HepG2 (cell line): Measurements from ENCODE around the gene COQ4. TPM values are rescaled to one million over a fixed set of nuclear protein-coding genes. Genes with fewer than 3 reads are reported as not detected.
A peak's percentile ranks its signal among the peaks of the same experiment; 100 is the strongest.

ENCODE experiments used
- ATAC-seq: fragments of 200-7000 bp; cut with Tn5 transposase; 3 replicates; pipeline ENCODE4 v1.9.1; 2020; ENCODE audit warnings: mild to moderate bottlenecking, moderate library complexity
- BruUV-seq: library from RNA; stranded (reverse); fragments of 400-500 nt; replicated peaks from 2 replicates; lab custom pipeline; 2021; lab: Mats Ljungman, UMichigan
- CTCF ChIA-PET: fragments of 300-600 bp; formaldehyde crosslinking; extraction: SDS; loops from one replicate; lab custom pipeline; 2021; ENCODE audit warnings: low total read pairs, inconsistent platforms, low intra/inter-chr PET ratio; lab: Yijun Ruan, JAX
- POLR2A ChIA-PET: fragments of 350-600 bp; sonication (Branson Sonifier 250); formaldehyde crosslinking; loops from one replicate; lab custom pipeline; 2020; ENCODE audit warnings: antibody characterized with exemption, inconsistent platforms; lab: Yijun Ruan, JAX
- DNase-seq: peaks from one replicate; pipeline ENCODE4 v3.0.0-alpha.2; 2015; ENCODE audit warnings: low spot score
- FAIRE-seq: peaks from 3 replicates; lab custom pipeline; 2011; peaks lifted over from hg19 to GRCh38; lab: Jason Lieb, UNC
- H2AFZ ChIP-seq: one replicate; pipeline ENCODE4 v1.6.1; 2011; ENCODE audit warnings: low read length, inconsistent platforms
- H3K27ac ChIP-seq: fragments of 300-600 bp; 3 replicates; pipeline ENCODE4 v1.8.0; 2011; ENCODE audit warnings: mixed run types, mild to moderate bottlenecking, mixed read lengths, low read length, inconsistent platforms; ENCODE audit not compliant: insufficient read depth; ENCODE audit errors: extremely low read length
- H3K27me3 ChIP-seq, 2 experiments: fragments of 200-600 bp in 1 of 2; 2 replicates in 1 of 2; 3 replicates in 1 of 2; pipeline versions ENCODE4 v1.6.0 to v1.8.0; 2011; ENCODE audit warnings: low read length in 2 of 2, mild to moderate bottlenecking in 2 of 2, moderate library complexity in 2 of 2, inconsistent platforms in 1 of 2; ENCODE audit not compliant: insufficient read depth in 2 of 2, control insufficient read depth in 1 of 2
- H3K36me3 ChIP-seq, 2 experiments: fragments of 200-600 bp in 1 of 2; replicated peaks in 1 of 2; 2 replicates in 1 of 2; 3 replicates in 1 of 2; pipeline versions ENCODE4 v1.5.1 to v1.8.0; 2011; ENCODE audit warnings: low read length in 2 of 2, inconsistent platforms in 1 of 2; ENCODE audit not compliant: insufficient read depth in 2 of 2, control insufficient read depth in 1 of 2
- H3K4me1 ChIP-seq: 2 replicates; pipeline ENCODE4 v1.5.1; 2012; ENCODE audit warnings: low read length, inconsistent platforms; ENCODE audit not compliant: insufficient read depth
- H3K4me2 ChIP-seq: 2 replicates; pipeline ENCODE4 v1.6.0; 2011; ENCODE audit warnings: low read depth, low read length, inconsistent platforms
- H3K4me3 ChIP-seq, 3 experiments: fragments of 200-600 bp in 1 of 3; sonication (generic), shearing (Covaris generic) in 1 of 3; replicated peaks in 1 of 3; 2 replicates each; pipeline ENCODE4 v1.5.1; 2011 to 2016; ENCODE audit warnings: low read length in 3 of 3, inconsistent platforms in 2 of 3, low read depth in 2 of 3, mild to moderate bottlenecking in 2 of 3, control low read depth in 1 of 3, mixed read lengths in 1 of 3; ENCODE audit not compliant: insufficient read depth in 1 of 3
- H3K79me2 ChIP-seq: one replicate; pipeline ENCODE4 v1.6.1; 2011; ENCODE audit warnings: low read length, inconsistent platforms; ENCODE audit not compliant: insufficient read depth
- H3K9ac ChIP-seq: 2 replicates; pipeline ENCODE4 v1.6.0; 2011; ENCODE audit warnings: mild to moderate bottlenecking, low read depth, low read length, inconsistent platforms; ENCODE audit not compliant: insufficient read depth
- H3K9me3 ChIP-seq: 2 replicates; pipeline ENCODE4 v1.5.1; 2012; ENCODE audit warnings: mild to moderate bottlenecking, low read length
- H4K20me1 ChIP-seq: 2 replicates; pipeline ENCODE4 v1.6.0; 2011; ENCODE audit warnings: inconsistent platforms, mild to moderate bottlenecking, low read length, moderate library complexity; ENCODE audit not compliant: insufficient read depth
- CEBPB ChIP-seq: IDR thresholded peaks from 2 replicates; pipeline ENCODE4 v1.6.1; 2011; ENCODE audit warnings: low read depth, low read length, improper control_type of control experiment, borderline replicate concordance
- TCF12 ChIP-seq, 2 experiments: fragments of 450-650 bp in 1 of 2; sonication (generic) in 1 of 2; formaldehyde crosslinking in 1 of 2; IDR thresholded peaks; 2 replicates each; pipeline versions ENCODE4 v1.6.1 to v1.8.0; 2017 to 2022; ENCODE audit warnings: antibody characterized with exemption in 1 of 2, mild to moderate bottlenecking in 1 of 2, missing genetic modification reagents in 1 of 2, moderate library complexity in 1 of 2
- ZNF747 ChIP-seq: sonication (generic); formaldehyde crosslinking; IDR thresholded peaks from 2 replicates; pipeline ENCODE4 v1.8.1; 2023; ENCODE audit warnings: missing genetic modification reagents, mild to moderate bottlenecking, borderline replicate concordance
- ZNF770 ChIP-seq: sonication (generic); formaldehyde crosslinking; IDR thresholded peaks from 2 replicates; pipeline ENCODE4 v1.5.0; 2020; ENCODE audit warnings: mild to moderate bottlenecking, missing genetic modification reagents
- WGBS: methylation state at CpG from one replicate; pipeline ENCODE4 v1.1.6; 2017; ENCODE audit warnings: low lambda C conversion rate; 5-methylcytosine and 5-hydroxymethylcytosine counted together
- in situ Hi-C: cut with HindIII; loops from 2 replicates; pipeline ENCODE4 v1.10.0; 2017; ENCODE audit warnings: low pct_unique_long_range_greater_than_20kb; ENCODE audit not compliant: extremely low pct_ligation_motif_present
- intact Hi-C: fragments of 100-400 bp; cut with micrococcal nuclease; formaldehyde crosslinking; loops from one replicate; pipeline ENCODE4 v1.10.0; 2022; ENCODE audit not compliant: unreplicated experiment
- polyA plus RNA-seq, 8 experiments: library from polyadenylated mRNA; depleted of rRNA in 3 of 8; stranded (reverse) in 7 of 8; unstranded in 1 of 8; fragments of >200 nt; fragmentation: Illumina TruSeq in 4 of 8; extraction: Trizol in 4 of 8; gene quantifications; 2 replicates each; pipeline versions ENCODE4 v1.2.1 to v1.2.3, GENCODE V29; 2011 to 2016; ENCODE audit warnings: low read depth in 4 of 8, missing spikeins in 1 of 8, mixed read lengths in 1 of 8; ENCODE audit not compliant: insufficient read depth in 1 of 8
- total RNA-seq, 5 experiments: library from RNA; depleted of rRNA; stranded (reverse); fragments of >200 nt; fragmentation: Illumina TruSeq; extraction: Trizol; gene quantifications; 2 replicates each; pipeline ENCODE4 v1.2.3, GENCODE V29; 2016; ENCODE audit warnings: low read depth in 1 of 5

The COQ4 gene
- total and polyA plus RNA-seq, 2 of the 13 experiments (the other 11 are each of a cell fraction or from before 2014, with no cell fraction given) = 26.1 to 36.0 TPM

- BruUV-seq = no TSS peak
- DNase-seq = no peak
- H3K27me3 ChIP-seq = peaks cover 1 to 3% of the 10 kb centered on the region in 2 experiments; a peak in 2 of 5 replicates
- no peaks in the 10 kb centered on the region for H3K9me3 ChIP-seq
- CTCF ChIA-PET = no interaction called here
- no peak for FAIRE-seq
- 80% methylated on average over 9 of the region's 9 CpGs for WGBS
- POLR2A ChIA-PET = no interaction called here
- H3K4me1 ChIP-seq = peaks cover 31% of the 10 kb centered on the region
- in situ Hi-C loops (no loop called here), intact Hi-C loops (no loop called here)
- H2AFZ ChIP-seq = no peak overlapping the region
- no peak overlapping the region for H3K4me2 ChIP-seq
- H3K36me3 ChIP-seq = peaks cover 1 to 5% of the 10 kb centered on the region in 2 experiments; a peak in 1 of 5 replicates
- peaks cover 29% of the 10 kb centered on the region for H3K79me2 ChIP-seq
- ATAC-seq = no peak
- no peak overlapping the region for H3K9ac ChIP-seq
- H4K20me1 ChIP-seq = no peaks in the 10 kb centered on the region
- H3K4me3 ChIP-seq = no peak overlapping the region
- TF ChIP-seq CEBPB (0 out of 2 replicates have a peak, but pooled peaks have one; percentile 2), TCF12 (IDR thresholded peaks at IDR 0.05) (no peak), TCF12 (CRISPR knock-in tag; IDR thresholded peaks at IDR 0.05) (no peak), ZNF747 (CRISPR knock-in tag) (no peak), ZNF770 (CRISPR knock-in tag) (peak; percentile 83)
- no peak overlapping the region for H3K27ac ChIP-seq
Observed at GRCh38 chr9:128369024-128369706, 46.5 kb downstream of the COQ4 start.
